ENCODE measurements around the gene BCL10. TPM values are rescaled to one million over a fixed set of nuclear protein-coding genes. Genes with fewer than 3 reads are reported as not detected.

BCL10 gene
- total RNA-seq, 2 donors from 2014 or later = 49.8 to 51.9 TPM

GRCh38 chr1:85240643-85241042, 35.8 kb downstream of the BCL10 start:
- no peak overlapping the region for H3K4me3 Mint-ChIP-seq
- H3K9me3 ChIP-seq (ENCODE audit: control insufficient read depth, low read length, poor library complexity, severe bottlenecking) = no peaks in the 10 kb centered on the region
- H3K36me3 Mint-ChIP-seq (ENCODE audit: low read depth) = no peaks in the 10 kb centered on the region
- peaks cover 7% of the 10 kb centered on the region for H3K4me1 Mint-ChIP-seq
- ATAC-seq (no peak), DNase-seq (no peak)
- peaks cover 8% of the 10 kb centered on the region for H3K27me3 Mint-ChIP-seq
- H3K27ac Mint-ChIP-seq = no peak overlapping the region

- DNase-seq (no peak), ATAC-seq (peak; percentile 67)
- peaks cover 8% of the 10 kb centered on the region for H3K27me3 Mint-ChIP-seq
- H3K9me3 ChIP-seq (ENCODE audit: control insufficient read depth, low read length, poor library complexity, severe bottlenecking) = no peaks in the 10 kb centered on the region
- peaks cover 4% of the 10 kb centered on the region for H3K4me1 Mint-ChIP-seq
- no peaks in the 10 kb centered on the region for H3K36me3 Mint-ChIP-seq (ENCODE audit: low read depth)
- H3K4me3 Mint-ChIP-seq = no peak overlapping the region
- H3K27ac Mint-ChIP-seq = no peak overlapping the region
These were observed 36.2 kb downstream of the BCL10 start for GRCh38 chr1:85240174-85240601.

- ATAC-seq (no peak), DNase-seq (no peak)
- H3K4me3 Mint-ChIP-seq = no peak overlapping the region
- no peaks in the 10 kb centered on the region for H3K9me3 ChIP-seq (ENCODE audit: control insufficient read depth, low read length, poor library complexity, severe bottlenecking)
- H3K4me1 Mint-ChIP-seq = peaks cover 4% of the 10 kb centered on the region
- peaks cover 8% of the 10 kb centered on the region for H3K27me3 Mint-ChIP-seq
- peaks cover 2% of the 10 kb centered on the region for H3K36me3 Mint-ChIP-seq (ENCODE audit: low read depth)
- H3K27ac Mint-ChIP-seq = no peak overlapping the region
These were observed 38.8 kb downstream of the BCL10 start for GRCh38 chr1:85237613-85238012.

- peaks cover 12% of the 10 kb centered on the region for H3K27me3 Mint-ChIP-seq
- H3K4me3 Mint-ChIP-seq = no peak overlapping the region
- H3K27ac Mint-ChIP-seq = no peak overlapping the region
- H3K9me3 ChIP-seq (ENCODE audit: control insufficient read depth, low read length, poor library complexity, severe bottlenecking) = no peaks in the 10 kb centered on the region
- H3K4me1 Mint-ChIP-seq = peaks cover 5% of the 10 kb centered on the region
- DNase-seq (no peak), ATAC-seq (no peak)
- H3K36me3 Mint-ChIP-seq (ENCODE audit: low read depth) = peaks cover 2% of the 10 kb centered on the region
These were observed 46.0 kb downstream of the BCL10 start for GRCh38 chr1:85230305-85230977.

GRCh38 chr1:85229574-85230097, 46.8 kb downstream of the BCL10 start:
- ATAC-seq (no peak), DNase-seq (no peak)
- H3K36me3 Mint-ChIP-seq (ENCODE audit: low read depth) = peaks cover under 1% of the 10 kb centered on the region
- H3K4me1 Mint-ChIP-seq = peaks cover 5% of the 10 kb centered on the region
- H3K9me3 ChIP-seq (ENCODE audit: control insufficient read depth, low read length, poor library complexity, severe bottlenecking) = no peaks in the 10 kb centered on the region
- no peak overlapping the region for H3K4me3 Mint-ChIP-seq
- H3K27ac Mint-ChIP-seq = no peak overlapping the region
- H3K27me3 Mint-ChIP-seq = peaks cover 12% of the 10 kb centered on the region

GRCh38 chr1:85228972-85229371, 47.5 kb downstream of the BCL10 start:
- no peak for DNase-seq
- H3K4me1 Mint-ChIP-seq = peaks cover 5% of the 10 kb centered on the region
- H3K27me3 Mint-ChIP-seq = peaks cover 12% of the 10 kb centered on the region
- H3K27ac Mint-ChIP-seq = no peak overlapping the region
- H3K4me3 Mint-ChIP-seq = no peak overlapping the region
- H3K36me3 Mint-ChIP-seq (ENCODE audit: low read depth) = no peaks in the 10 kb centered on the region
- no peaks in the 10 kb centered on the region for H3K9me3 ChIP-seq (ENCODE audit: control insufficient read depth, low read length, poor library complexity, severe bottlenecking)
- no peak for ATAC-seq

- H3K9me3 ChIP-seq (ENCODE audit: control insufficient read depth, low read length, poor library complexity, severe bottlenecking) = no peaks in the 10 kb centered on the region
- peaks cover 2% of the 10 kb centered on the region for H3K36me3 Mint-ChIP-seq (ENCODE audit: low read depth)
- H3K27me3 Mint-ChIP-seq = peaks cover 31% of the 10 kb centered on the region
- H3K27ac Mint-ChIP-seq = no peak overlapping the region
- DNase-seq (no peak), ATAC-seq (no peak)
- H3K4me1 Mint-ChIP-seq = peaks cover 5% of the 10 kb centered on the region
- no peak overlapping the region for H3K4me3 Mint-ChIP-seq
These were observed 50.6 kb downstream of the BCL10 start for GRCh38 chr1:85225624-85226380.

GRCh38 chr1:85224734-85225623, 51.5 kb downstream of the BCL10 start:
- Mint-ChIP-seq H3K4me1 (peaks cover 3% of the 10 kb centered on the region), H3K36me3 (ENCODE audit: low read depth) (peaks cover 4% of the 10 kb centered on the region), H3K27ac (no peak overlapping the region), H3K27me3 (peaks cover 33% of the 10 kb centered on the region), H3K4me3 (no peak overlapping the region)
- DNase-seq = no peak
- H3K9me3 ChIP-seq (ENCODE audit: control insufficient read depth, low read length, poor library complexity, severe bottlenecking) = no peaks in the 10 kb centered on the region
- no peak for ATAC-seq

- no peak for ATAC-seq
- Mint-ChIP-seq H3K27me3 (peaks cover 37% of the 10 kb centered on the region), H3K36me3 (ENCODE audit: low read depth) (peaks cover 4% of the 10 kb centered on the region), H3K27ac (no peak overlapping the region), H3K4me3 (no peak overlapping the region), H3K4me1 (no peaks in the 10 kb centered on the region)
- no peaks in the 10 kb centered on the region for H3K9me3 ChIP-seq (ENCODE audit: control insufficient read depth, low read length, poor library complexity, severe bottlenecking)
- no peak for DNase-seq
These were observed 52.1 kb downstream of the BCL10 start for GRCh38 chr1:85224295-85224694.

- no peaks in the 10 kb centered on the region for H3K9me3 ChIP-seq (ENCODE audit: control insufficient read depth, low read length, poor library complexity, severe bottlenecking)
- Mint-ChIP-seq H3K27ac (no peak overlapping the region), H3K27me3 (peaks cover 42% of the 10 kb centered on the region), H3K4me1 (no peaks in the 10 kb centered on the region), H3K4me3 (no peak overlapping the region), H3K36me3 (ENCODE audit: low read depth) (peaks cover 4% of the 10 kb centered on the region)
- no peak for DNase-seq
- no peak for ATAC-seq
These were observed 53.1 kb downstream of the BCL10 start for GRCh38 chr1:85223334-85223733.

- no peak overlapping the region for H3K27ac Mint-ChIP-seq
- DNase-seq = no peak
- no peak overlapping the region for H3K4me3 Mint-ChIP-seq
- ATAC-seq = no peak
- H3K4me1 Mint-ChIP-seq = no peaks in the 10 kb centered on the region
- H3K36me3 Mint-ChIP-seq (ENCODE audit: low read depth) = peaks cover 8% of the 10 kb centered on the region
- H3K9me3 ChIP-seq (ENCODE audit: control insufficient read depth, low read length, poor library complexity, severe bottlenecking) = no peaks in the 10 kb centered on the region
- H3K27me3 Mint-ChIP-seq = peaks cover 59% of the 10 kb centered on the region
These were observed 55.7 kb downstream of the BCL10 start for GRCh38 chr1:85220756-85221201.

GRCh38 chr1:85219853-85220610, 56.4 kb downstream of the BCL10 start:
- ATAC-seq (no peak), DNase-seq (no peak)
- H3K4me3 Mint-ChIP-seq = no peak overlapping the region
- H3K36me3 Mint-ChIP-seq (ENCODE audit: low read depth) = peaks cover 8% of the 10 kb centered on the region
- no peaks in the 10 kb centered on the region for H3K4me1 Mint-ChIP-seq
- H3K27me3 Mint-ChIP-seq = peaks cover 65% of the 10 kb centered on the region
- H3K27ac Mint-ChIP-seq = no peak overlapping the region
- no peaks in the 10 kb centered on the region for H3K9me3 ChIP-seq (ENCODE audit: control insufficient read depth, low read length, poor library complexity, severe bottlenecking)

Data from T-helper 17 cell (primary cell).